ENCODE measurements around the gene MEI4.
"Not testable (repeated sequence)": the region's sequence is repeated elsewhere in the genome, so short reads cannot be mapped to it uniquely, and the experiment has no call there.

MEI4 gene, protein sequence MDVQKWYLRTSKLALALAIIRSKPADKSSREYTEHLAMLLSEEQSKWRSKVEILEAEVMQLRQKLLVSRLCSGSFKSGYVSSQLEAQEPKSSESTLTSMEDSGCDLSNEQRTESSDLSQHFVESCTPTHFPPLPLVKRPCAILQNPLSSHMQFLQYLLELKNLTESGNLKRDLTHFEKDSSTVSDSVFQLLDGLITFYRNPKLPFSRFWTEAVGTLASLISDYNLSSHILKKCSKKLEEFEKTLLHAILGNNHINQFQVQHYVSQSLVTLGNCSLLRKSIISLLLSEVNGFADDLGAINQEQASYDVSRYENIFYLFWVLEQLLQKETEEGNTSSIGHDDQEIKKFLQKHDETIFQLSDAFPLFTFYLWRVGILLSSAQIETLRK

DNA sequence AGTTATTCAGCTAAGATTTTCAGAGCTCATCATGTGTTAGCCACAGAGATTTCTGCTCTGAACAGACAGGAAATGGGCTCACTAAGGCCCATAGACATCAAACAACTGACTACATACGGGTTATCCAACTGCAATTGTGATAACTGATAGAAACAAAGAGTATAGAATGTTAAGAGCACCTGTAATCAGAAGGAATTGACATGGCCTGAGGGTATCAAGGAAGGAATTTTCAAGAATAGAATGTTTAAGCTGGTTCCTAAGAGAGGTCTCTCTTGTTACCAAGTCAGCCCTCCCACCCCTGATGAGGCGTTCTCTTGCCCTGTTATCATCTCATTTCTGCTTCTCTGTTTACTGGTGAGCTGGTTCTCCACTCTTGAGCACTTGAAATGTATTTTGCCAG, at the start of gene MEI4:
MEI4 (plus strand) TSS at position 301 of the 400 bp plus-strand sequence. CDS start 37,633 bp downstream, outside the sequence.
- no peak for DNase-seq

DNA sequence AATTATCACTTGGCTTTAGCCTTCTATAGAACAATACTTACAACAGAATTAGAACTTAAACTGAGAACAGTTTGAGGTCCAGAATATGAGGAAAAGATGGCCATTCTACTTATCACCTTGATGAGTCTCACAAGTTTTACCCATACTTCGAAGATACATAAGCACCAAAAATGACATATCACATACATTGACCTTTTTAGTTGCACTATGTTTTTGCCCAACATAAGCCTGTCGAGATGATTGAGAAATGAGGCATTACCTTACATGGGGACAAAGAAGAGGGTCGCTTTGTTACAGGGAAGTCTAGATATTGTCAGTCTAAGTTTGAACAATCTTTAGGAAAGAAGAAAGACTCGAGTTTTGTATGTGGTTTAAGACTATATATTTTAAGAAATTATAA, 48.4 kb upstream of the MEI4 start:
- no peak for DNase-seq

DNA sequence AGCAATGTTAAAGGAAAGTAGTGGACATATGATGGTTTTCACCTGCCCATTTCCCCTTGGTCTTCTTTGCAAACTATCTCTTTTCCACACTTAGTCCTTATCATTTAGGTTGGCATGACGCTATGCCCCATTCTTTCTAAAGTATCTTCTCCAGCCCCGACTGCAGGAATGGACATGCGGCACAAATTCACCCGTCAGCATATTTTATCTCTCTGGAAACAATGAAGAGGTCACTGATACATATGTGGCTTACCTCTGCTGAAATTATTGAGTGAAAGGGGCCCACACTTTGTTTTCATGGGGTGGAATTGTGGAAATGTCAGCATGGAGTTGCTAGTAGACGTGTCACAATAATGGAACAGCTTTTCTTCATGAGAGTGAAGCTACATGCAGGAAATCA, 45.8 kb upstream of the MEI4 start:
- no peak for DNase-seq

DNA sequence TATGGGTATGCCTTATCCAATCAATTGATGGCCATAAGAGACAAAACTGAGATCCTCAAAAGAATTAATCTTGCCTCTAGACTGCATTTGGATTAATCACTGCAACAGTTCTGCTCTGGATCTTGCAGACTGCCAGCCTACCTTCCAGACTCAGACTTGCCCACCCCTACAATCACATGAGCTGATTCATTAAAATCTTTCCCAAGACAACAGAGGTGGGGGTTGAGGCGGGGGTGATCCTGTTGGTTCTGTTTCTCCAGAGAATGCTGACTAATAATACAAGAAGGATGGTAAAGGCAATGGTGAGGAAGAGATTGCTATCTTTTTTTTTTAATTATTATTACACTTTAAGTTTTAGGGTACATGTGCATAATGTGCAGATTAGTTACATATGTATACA, 43.7 kb upstream of the MEI4 start:
- DNase-seq = no peak

DNA sequence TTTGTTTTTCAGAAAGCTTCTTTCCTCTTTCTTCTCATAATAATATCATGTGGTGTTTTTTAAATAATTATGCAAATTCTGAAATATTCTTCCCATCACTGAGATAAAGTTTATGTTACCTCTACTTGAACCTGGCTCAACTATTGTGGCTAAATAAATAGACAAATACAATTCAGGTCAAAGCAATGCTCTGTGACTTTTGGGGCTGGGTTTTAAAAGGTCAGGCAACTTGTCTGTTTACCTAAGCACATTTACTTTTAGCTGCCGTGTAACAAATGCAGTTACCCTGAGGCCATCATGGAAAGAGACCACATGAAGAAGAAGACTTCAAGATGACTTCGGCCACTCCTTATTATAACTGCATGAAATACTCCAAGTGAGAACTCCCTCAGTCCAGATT, 33.7 kb upstream of the MEI4 start:
- no peak for DNase-seq

DNA sequence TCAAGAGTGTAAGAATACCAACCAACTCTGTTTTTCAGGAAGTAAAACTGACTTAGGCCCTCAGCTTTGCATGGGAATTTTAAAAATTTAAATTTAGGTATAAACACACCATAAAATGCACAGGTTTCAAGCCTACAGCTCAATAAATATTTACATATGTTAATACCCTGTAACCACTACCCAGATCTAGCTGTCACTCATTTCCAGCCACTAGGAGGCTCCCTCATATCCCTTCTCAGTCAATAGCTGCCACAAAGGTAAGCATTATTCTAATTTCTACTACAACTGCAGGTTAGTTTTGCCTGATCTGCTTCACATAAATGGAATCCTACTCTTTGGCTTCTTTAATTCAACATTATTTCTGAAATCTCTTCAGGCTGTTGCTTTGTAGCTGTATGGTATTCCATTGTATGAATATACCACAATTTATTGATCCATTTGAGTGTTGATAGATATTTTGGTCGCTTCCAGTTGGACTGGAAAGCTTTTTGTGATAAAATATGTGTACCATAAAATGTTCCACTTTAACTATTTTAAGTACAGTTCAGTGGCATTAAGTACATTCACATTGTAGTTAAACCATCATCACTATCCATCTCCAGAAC, 32.5 kb upstream of the MEI4 start:
- no peak for DNase-seq

DNA sequence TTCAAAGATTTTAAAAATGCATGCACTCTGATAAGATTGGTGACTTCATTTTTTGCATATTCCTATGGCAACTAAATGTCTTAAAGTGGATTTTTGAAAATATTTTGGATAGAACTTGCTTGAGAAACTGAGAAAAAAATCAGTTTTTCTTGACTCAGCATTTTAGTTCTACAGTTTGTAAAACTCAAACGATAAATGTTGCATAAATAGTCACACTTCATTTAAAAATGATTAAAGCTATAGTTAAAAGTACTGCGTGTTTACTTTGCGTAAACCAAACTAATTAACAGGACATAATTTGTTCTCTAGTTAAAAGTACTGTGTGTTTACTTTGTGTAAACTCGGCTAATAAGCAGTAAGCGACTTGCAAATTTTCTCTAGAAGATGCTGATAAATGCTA, 28.3 kb upstream of the MEI4 start:
- no peak for DNase-seq

DNA sequence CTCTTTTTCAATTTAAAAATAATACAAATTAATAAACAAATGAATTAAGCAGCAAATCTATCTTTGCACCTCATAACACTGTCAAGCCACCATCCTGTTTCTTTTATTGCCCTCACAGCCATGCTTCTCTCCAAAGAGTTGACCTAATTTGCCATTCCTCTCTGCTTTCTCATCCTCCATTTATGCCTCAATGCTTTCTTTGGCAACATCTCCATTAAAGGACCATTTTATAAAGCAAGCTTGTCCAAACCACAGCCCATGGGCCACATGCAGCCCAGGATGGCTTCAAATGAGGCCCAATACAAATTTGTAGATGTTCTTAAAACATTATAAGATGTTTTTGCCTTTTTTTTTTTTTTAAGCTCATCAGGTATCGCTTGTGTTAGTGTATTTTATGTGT, 26.4 kb upstream of the MEI4 start:
- DNase-seq = no peak

DNA sequence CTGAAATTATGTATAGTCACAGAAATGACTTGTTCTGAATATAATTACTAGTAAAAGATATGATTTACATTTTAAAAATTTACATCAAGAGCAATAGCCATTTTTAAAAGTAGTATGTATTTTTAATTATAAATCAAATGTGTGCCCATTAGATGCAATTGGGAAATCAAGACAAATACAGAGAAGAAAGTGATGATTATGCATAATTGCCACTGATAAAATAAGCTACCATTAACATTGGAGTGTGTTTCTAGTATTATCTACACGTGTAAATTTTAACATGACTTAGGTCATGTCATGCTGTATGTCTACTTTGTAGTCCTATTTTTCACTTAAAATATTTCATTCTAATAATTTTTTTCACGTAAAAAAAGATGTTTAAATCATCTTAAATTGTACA, 22.8 kb upstream of the MEI4 start:
- no peak for DNase-seq

DNA sequence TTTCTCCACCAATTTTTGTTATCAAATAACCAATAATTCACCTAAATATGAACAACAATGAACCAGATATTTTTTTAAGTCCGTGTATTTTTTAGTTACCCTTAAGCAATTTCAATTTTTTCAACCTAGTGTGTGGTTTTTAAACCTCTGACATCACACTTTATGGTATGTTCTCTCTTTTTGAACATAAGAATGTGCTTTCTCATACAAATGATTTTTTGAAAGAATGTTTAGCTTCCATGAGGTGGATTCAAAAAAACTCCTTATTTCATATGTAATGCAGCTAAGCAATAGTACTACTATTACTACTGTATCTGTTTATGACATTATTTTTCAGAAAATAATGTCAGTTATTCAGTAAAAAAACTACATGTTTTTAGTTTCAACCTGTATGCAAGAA, 19.4 kb upstream of the MEI4 start:
- no peak for DNase-seq

DNA sequence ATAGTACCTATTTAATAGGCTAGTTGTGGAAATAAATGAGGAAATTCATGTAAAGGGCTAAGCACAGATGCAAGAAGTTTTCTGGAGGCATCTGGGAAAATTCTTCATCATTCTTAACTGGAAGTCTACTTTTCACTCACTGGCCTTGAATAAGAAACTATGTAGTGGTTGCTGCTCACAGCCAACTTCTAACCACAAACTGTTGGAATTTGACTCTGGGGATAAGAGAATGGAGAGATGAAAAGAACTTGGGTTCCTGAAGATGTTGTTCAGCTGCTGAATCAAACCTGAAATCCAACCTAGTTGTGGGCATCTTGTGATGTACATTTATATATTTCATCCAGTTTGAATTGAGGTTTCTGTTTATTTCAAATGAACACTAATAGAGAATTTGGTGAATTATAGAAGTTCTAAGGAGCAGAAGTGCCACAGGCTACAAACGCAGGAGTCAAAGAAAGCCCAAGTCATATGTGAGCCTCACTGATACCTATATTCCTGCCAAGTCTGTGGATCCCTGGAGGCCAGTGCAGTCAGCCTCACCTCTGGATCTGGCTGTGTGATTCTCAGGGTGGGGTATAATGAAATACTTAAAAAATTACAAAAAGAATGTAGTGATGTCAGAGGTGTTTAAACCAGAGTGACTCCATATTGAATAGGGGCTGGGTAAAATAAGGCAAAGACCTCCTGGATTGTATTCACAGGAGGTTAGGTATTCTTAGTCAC, 18.7 kb upstream of the MEI4 start:
- no peak for DNase-seq

DNA sequence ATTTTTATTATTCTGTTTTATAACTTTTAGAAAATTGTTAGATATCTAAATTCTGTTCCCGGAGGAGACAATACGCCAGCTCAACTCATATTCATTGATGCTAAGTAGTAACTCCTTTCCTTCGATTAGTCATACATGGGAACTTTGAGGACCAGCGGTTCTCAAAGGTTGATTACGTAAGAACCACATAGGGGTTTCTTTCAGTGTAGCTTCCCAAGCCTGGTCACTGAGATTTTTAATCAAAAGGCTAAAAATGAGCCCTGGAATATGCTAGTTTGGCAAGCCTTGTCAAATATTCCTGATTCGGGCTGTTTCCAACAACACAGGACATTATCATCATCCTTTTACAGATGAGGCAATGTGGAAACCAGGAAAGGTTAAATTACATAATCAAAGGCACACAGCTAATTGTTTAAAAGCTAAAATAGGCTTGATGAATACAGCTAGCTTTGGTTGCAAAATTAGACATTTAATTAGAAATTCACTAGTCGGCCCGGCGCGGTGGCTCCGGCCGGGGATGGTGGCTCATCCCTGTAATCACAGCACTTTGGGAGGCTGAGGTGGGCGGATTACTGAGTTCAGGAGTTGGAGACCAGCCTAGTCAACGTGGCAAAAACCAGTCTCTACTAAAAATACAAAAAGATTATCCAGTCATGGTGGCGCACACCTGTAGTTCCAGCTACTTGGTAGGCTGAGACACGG, 14.6 kb upstream of the MEI4 start:
- no peak for DNase-seq

DNA sequence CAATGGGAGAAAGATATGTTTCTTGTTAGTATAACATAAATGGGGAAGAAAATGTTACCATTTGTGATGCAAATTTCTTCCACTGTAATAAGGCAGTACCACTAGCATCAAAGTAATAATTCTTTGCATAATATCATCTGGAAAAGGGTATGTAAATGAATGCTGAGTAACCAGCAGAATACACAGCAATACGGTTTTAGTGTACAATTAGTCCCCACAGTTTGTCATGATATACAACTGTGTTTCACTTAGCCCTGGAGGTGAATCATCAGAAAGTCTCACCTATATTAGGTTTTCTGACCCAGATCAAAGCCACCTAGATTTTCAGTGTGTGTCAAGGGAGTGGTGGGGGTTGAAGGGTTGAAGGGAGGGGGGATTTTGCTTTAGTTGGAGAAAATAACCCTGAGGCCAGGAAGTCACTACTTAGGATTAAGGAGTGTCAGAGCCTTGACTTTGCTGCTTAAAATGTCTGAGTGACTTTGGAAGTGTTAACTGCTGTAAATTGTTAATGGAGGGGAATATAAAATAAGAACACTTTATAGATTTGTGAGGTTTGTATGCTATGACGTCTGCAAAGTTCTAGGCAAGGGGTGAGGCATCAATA, 8.6 kb upstream of the MEI4 start:
- DNase-seq = no peak

DNA sequence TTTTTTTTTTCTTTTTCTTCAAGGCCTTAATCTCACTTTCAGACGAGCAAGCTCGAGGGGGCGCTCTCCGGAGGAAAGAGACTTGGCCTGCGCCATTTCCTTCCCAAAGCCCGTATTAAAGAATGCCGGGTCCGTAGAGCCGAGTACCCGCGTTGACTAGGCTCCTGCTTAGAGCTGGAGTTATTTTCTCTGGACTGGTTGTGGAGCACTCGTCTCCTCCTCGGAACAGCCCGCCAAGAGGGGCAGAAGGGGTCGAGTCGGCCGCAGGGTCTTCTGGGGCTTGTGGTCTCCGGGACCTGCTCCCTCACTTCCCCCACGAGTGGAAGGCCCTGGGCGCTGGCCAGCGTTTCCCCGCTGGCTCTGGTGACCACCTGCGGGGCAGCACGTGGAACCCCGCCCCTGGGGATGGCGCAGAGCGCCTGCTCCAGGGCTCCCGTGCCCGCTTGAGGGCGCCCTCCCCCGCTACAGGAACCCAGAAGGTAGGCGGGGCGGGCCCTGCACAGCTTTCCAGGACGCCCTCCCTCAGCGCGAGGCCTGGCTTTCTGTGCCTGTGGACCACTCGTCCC, 2.7 kb upstream of the MEI4 start:
- DNase-seq = no peak

DNA sequence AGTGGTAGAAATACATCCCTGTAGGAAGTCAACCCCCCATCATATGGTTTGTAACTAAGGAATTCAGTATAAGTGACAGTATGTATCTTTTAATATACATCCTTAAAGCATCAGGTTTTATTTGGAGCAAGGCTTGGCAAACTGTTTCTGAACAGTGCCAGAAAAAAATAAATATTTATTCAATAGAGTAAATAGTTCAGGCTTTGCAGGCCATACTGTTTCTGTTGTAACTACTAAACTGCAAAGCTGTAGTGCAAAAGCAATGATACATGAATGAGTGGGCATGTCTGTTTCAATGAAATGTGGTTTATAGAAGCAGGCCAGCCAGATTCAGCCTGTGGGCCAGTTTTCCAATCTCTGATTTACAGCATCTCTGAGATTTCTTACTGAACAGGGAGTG, 977 bp downstream of the MEI4 start:
- no peak for DNase-seq

DNA sequence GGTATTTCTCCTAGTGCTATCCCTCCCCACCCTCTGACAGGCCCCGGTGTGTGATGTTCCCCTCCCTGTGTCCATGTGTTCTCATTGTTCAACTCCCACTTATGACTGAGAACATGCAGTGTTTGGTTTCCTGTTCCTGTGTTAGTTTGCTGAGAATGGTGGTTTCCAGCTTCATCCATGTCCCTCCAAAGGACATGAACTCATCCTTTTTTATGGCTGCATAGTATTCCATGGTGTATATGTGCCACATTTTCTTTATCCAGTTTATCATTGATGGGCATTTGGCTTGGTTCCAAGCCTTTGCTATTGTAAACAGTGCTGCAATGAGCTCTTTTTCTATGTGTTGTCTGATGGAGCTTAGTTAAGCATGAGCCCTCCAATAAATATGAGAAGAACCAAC, 2.2 kb downstream of the MEI4 start:
- DNase-seq = not testable (repeated sequence)

DNA sequence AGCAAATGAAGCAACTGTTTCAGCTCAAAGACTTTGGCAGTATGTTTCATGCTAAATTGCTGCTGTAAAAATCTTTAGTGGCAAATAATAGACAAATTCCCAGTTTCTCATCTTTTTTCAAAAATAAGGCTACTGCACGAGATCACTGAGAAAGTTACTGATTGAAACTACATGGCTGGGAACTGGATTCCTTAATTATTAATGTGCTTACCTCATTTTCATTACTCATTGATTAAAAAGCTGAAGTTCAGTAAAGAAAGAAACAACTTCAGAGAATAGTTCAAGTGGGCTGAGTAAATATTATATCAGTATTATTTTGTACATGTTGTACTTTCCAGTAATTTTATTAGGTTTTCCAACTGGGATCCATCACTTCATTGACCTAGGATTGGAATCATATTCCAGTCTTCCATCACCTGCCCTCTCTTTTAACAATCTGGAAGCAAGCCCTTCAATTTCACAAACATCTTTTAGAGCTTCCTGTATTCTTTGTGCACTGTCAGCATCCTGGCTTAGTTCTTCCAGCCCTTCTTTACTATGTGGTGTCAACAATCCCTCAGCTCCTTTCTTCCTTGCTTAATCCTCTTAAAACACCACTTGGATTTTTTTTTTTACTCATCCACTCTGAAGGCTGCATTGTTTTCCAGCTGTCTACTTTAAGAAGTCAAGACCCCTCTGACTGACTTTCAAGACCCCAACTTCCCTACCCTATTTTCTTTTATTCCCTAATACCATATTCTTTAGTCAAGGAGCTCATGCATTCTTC, 4.3 kb downstream of the MEI4 start:
- no peak for DNase-seq

DNA sequence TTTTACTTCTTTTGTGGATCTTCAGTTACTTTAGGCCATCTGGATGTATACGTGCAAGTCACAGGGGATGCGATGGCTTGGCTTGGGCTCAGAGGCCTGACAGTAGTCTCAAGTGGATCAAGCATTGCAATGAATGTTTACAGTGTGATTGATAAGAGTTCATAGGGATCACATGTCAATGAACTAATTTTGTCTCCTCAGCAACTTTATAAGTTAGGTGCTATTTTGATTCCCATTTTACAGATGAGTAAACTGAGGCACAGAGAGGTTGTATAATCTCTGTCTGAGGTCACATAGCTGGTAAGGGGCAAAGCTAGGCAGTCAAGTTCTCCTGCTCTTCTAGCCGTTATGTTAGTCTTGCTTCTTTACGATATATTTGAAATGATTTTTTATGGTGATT, 13.5 kb downstream of the MEI4 start:
- DNase-seq = no peak

DNA sequence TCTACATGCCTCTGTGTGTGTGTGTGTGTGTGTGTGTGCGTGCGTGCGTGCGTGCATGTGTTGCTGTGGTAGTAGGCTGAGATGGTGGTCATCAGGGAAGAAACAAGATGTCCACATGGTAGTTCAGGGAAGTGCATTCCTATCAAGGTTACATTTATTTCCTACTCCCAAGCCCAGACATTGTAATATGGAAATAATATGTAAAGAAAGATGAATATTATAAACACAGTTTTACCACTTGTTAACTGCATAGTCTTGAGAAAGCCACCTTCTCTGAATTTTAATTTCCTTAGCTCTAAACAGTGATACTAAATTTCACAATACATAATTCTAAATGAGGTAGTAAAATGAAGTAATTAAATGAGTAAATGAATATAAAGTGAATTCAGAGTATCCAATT, 14.0 kb downstream of the MEI4 start:
- no peak for DNase-seq

DNA sequence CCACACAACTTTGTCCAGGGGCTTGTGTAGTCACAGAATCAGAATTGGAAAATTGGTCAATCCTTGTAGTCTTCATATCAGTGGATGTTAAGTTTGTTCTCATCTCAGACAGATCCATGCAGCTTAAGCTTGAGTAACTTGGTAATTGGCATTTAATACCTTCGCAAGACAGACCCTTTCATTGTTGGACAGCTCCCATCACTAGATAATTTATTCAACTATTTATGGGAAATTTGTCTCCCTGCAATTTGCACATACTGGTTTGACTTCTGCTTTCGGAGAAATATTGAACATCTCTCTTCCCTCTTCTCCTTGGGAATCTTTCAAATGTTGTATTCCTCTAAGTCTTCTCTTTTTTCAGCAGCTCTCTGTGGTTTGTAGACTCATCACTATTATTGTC, 17.1 kb downstream of the MEI4 start:
- DNase-seq = no peak

DNA sequence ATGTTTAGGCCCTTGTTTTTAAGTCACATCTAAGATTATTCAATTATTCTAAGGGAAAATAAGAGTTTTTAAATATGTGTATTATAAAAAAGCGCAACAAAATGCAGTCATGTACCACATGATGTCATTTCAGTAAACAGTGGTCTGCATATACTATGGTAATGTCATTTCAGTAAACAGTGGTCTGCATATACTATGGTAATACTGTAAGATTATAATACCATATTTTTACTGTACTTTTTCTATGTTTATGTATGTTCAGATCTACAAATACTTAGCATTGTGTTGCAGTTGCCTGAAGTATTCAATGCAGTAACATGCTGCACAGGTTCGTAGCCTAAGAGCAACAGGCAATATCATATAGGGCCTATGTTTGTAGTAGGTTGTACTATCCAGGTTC, 21.4 kb downstream of the MEI4 start:
- DNase-seq = no peak

DNA sequence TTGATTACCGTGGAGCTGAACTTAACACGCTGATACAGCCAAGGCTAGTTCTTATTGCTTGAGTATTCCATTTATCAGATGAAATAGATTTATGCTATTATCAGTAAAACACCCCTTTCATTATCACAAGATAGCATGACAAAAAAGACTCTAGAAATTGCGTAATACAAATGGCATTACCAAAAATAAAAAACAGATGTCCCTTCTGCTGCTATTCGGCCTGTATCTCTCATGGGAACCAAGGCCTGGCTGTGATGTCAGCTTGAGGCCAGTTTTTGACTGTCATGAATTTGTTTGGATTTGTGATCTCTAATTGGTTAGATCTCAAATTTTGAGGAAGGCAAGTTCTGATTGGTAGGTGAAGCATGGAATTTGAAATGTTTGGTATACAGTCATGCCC, 25.2 kb downstream of the MEI4 start:
- DNase-seq = no peak
